ENCODE results near the gene BPGM.

BPGM gene

GRCh38 chr7:134636008-134636449 is 10.6 kb upstream of the BPGM start:
- Histone ChIP-seq H3K27me3 (ENCODE audit: insufficient read depth, low read length) (no peaks in the 10 kb centered on the region), H3K79me2 (ENCODE audit: insufficient read depth, low read length) (no peaks in the 10 kb centered on the region), H3K4me3 (ENCODE audit: low read depth, low read length, poor library complexity, severe bottlenecking) (no peak overlapping the region), H2AFZ (ENCODE audit: low read length) (no peak overlapping the region), H3K36me3 (ENCODE audit: insufficient read depth, low read length) (no peaks in the 10 kb centered on the region), H3K9me2 (ENCODE audit: low read depth, low read length) (no peaks in the 10 kb centered on the region), H4K20me1 (ENCODE audit: insufficient read depth, low read length) (no peaks in the 10 kb centered on the region), H3K4me1 (ENCODE audit: insufficient read depth, low read length, severe bottlenecking) (no peaks in the 10 kb centered on the region), H3K4me2 (ENCODE audit: low read length) (no peak overlapping the region), H3K27ac (ENCODE audit: low read depth, low read length, poor library complexity, severe bottlenecking) (no peak overlapping the region), H3F3A (ENCODE audit: insufficient read depth, low read length) (no peaks in the 10 kb centered on the region), H3K9me3 (ENCODE audit: low read length) (no peaks in the 10 kb centered on the region), H3K9ac (ENCODE audit: low read length) (no peak overlapping the region)
- TF ChIP-seq EZH2 (IDR thresholded peaks at IDR 0.05; ENCODE audit: borderline replicate concordance, low read length) = no peak
- TF ChIP-seq CTCF (IDR thresholded peaks at IDR 0.05; ENCODE audit: low read length) = no peak

DNA sequence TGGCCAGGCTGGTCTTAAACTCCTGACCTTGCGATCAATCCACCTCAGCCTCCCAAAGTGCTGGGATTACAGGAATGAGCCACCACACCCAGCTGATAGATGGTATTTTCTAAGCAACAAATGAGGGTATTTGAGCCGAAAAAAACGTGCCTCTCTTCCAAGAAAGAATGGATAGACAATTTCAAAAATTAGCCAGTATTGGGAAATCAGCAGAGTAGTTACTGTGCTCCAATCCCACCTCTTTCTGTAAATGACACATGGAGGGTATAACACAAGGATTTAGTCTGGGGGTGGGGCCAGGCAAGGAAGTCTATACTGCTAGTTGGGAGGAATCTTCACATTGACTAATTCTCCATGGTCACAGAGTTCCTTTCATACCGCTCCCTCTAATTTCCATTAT is 9.2 kb upstream of the BPGM start:
- Histone ChIP-seq H3K79me2 (ENCODE audit: insufficient read depth, low read length) (no peaks in the 10 kb centered on the region), H2AFZ (ENCODE audit: low read length) (no peak overlapping the region), H3K27ac (ENCODE audit: low read depth, low read length, poor library complexity, severe bottlenecking) (no peak overlapping the region), H3K9me3 (ENCODE audit: low read length) (no peaks in the 10 kb centered on the region), H3K4me1 (ENCODE audit: insufficient read depth, low read length, severe bottlenecking) (no peaks in the 10 kb centered on the region), H3K9ac (ENCODE audit: low read length) (no peak overlapping the region), H3K27me3 (ENCODE audit: insufficient read depth, low read length) (no peaks in the 10 kb centered on the region), H3K9me2 (ENCODE audit: low read depth, low read length) (no peaks in the 10 kb centered on the region), H3F3A (ENCODE audit: insufficient read depth, low read length) (no peaks in the 10 kb centered on the region), H4K20me1 (ENCODE audit: insufficient read depth, low read length) (no peaks in the 10 kb centered on the region), H3K36me3 (ENCODE audit: insufficient read depth, low read length) (no peaks in the 10 kb centered on the region), H3K4me2 (ENCODE audit: low read length) (no peak overlapping the region), H3K4me3 (ENCODE audit: low read depth, low read length, poor library complexity, severe bottlenecking) (no peak overlapping the region)
- TF ChIP-seq EZH2 (IDR thresholded peaks at IDR 0.05; ENCODE audit: borderline replicate concordance, low read length) (no peak), CTCF (IDR thresholded peaks at IDR 0.05; ENCODE audit: low read length) (no peak)

GRCh38 chr7:134637934-134638719 is 8.5 kb upstream of the BPGM start:
- Histone ChIP-seq H3K79me2 (ENCODE audit: insufficient read depth, low read length) (no peaks in the 10 kb centered on the region), H3K27ac (ENCODE audit: low read depth, low read length, poor library complexity, severe bottlenecking) (no peak overlapping the region), H3K9ac (ENCODE audit: low read length) (no peak overlapping the region), H3K4me1 (ENCODE audit: insufficient read depth, low read length, severe bottlenecking) (no peaks in the 10 kb centered on the region), H3K36me3 (ENCODE audit: insufficient read depth, low read length) (no peaks in the 10 kb centered on the region), H4K20me1 (ENCODE audit: insufficient read depth, low read length) (no peaks in the 10 kb centered on the region), H3K4me2 (ENCODE audit: low read length) (no peak overlapping the region), H3K9me2 (ENCODE audit: low read depth, low read length) (no peaks in the 10 kb centered on the region), H2AFZ (ENCODE audit: low read length) (no peak overlapping the region), H3K27me3 (ENCODE audit: insufficient read depth, low read length) (no peaks in the 10 kb centered on the region), H3K9me3 (ENCODE audit: low read length) (no peaks in the 10 kb centered on the region), H3F3A (ENCODE audit: insufficient read depth, low read length) (no peaks in the 10 kb centered on the region), H3K4me3 (ENCODE audit: low read depth, low read length, poor library complexity, severe bottlenecking) (no peak overlapping the region)
- TF ChIP-seq EZH2 (IDR thresholded peaks at IDR 0.05; ENCODE audit: borderline replicate concordance, low read length) = no peak
- no peak for TF ChIP-seq CTCF (IDR thresholded peaks at IDR 0.05; ENCODE audit: low read length)
